ENCODE data around the gene ZC3H18.
A peak's percentile ranks its signal among the peaks of the same experiment; 100 is the strongest.
"Not testable (repeated sequence)": the region's sequence is repeated elsewhere in the genome, so short reads cannot be mapped to it uniquely, and the experiment has no call there.

ZC3H18 gene

GRCh38 chr16:88609426-88609825 is 39.2 kb downstream of the ZC3H18 start:
- DNase-seq: not testable (repeated sequence)

GRCh38 chr16:88610080-88610479 is 39.9 kb downstream of the ZC3H18 start:
- no peak for DNase-seq

- DNase-seq: no peak
Measured at GRCh38 chr16:88610909-88611812, 41.0 kb downstream of the ZC3H18 start.

- DNase-seq: no peak
Measured at GRCh38 chr16:88613293-88613692, 43.1 kb downstream of the ZC3H18 start.

- DNase-seq: no peak
Measured at GRCh38 chr16:88613911-88614817, 44.0 kb downstream of the ZC3H18 start.

GRCh38 chr16:88614818-88615580 is 44.8 kb downstream of the ZC3H18 start:
- DNase-seq: no peak

GRCh38 chr16:88616320-88616719 is 46.1 kb downstream of the ZC3H18 start:
- DNase-seq: no peak

GRCh38 chr16:88616736-88617135 is 46.5 kb downstream of the ZC3H18 start:
- DNase-seq: no peak

- no peak for DNase-seq
Measured at GRCh38 chr16:88617268-88618031, 47.2 kb downstream of the ZC3H18 start.

GRCh38 chr16:88618182-88618955 is 48.2 kb downstream of the ZC3H18 start:
- DNase-seq: no peak

- no peak for DNase-seq
Measured at GRCh38 chr16:88618956-88619667, 48.9 kb downstream of the ZC3H18 start.

- peak in 1 of 2 donors; percentile 53 for DNase-seq
Measured at GRCh38 chr16:88619859-88620815, 49.9 kb downstream of the ZC3H18 start.

GRCh38 chr16:88622125-88622524 is 51.9 kb downstream of the ZC3H18 start:
- DNase-seq: no peak

GRCh38 chr16:88622866-88623265 is 52.7 kb downstream of the ZC3H18 start:
- no peak for DNase-seq

- no peak for DNase-seq
Measured at GRCh38 chr16:88623858-88624257, 53.7 kb downstream of the ZC3H18 start.

- no peak for DNase-seq
Measured at GRCh38 chr16:88624481-88624880, 54.3 kb downstream of the ZC3H18 start.

GRCh38 chr16:88624977-88625576 is 54.9 kb downstream of the ZC3H18 start:
- DNase-seq: no peak

GRCh38 chr16:88626646-88627045 is 56.4 kb downstream of the ZC3H18 start:
- DNase-seq: no peak

Measured in stimulated activated CD4-positive, alpha-beta T cell treated with anti-CD3 and anti-CD28 coated beads, Interleukin-2, amount 100 ng/mL, for 24 hours (primary cell).